Measurements from ENCODE around the gene VANGL1. TPM values are rescaled to one million over a fixed set of nuclear protein-coding genes. Genes with fewer than 3 reads are reported as not detected.
"Not testable (repeated sequence)": the region's sequence is repeated elsewhere in the genome, so short reads cannot be mapped to it uniquely, and the experiment has no call there.

The VANGL1 gene
- total RNA-seq, 2 experiments from 2014 or later = 16.4 to 19.3 TPM

GRCh38 chr1:115630342-115630741 is 11.4 kb upstream of the VANGL1 start:
- peaks cover 3% of the 10 kb centered on the region for H3K9me3 Mint-ChIP-seq
- H3K27me3 Mint-ChIP-seq = peaks cover 38% of the 10 kb centered on the region
- no peaks in the 10 kb centered on the region for H3K4me1 Mint-ChIP-seq
- DNase-seq = no peak
- CTCF ChIA-PET = no interaction called here
- no peaks in the 10 kb centered on the region for H3K36me3 Mint-ChIP-seq (ENCODE audit: low read depth)
- no peak overlapping the region for H3K4me3 Mint-ChIP-seq
- POLR2A ChIA-PET = no interaction called here
- no peak overlapping the region for H3K27ac Mint-ChIP-seq

GRCh38 chr1:115632251-115633026 is 9.3 kb upstream of the VANGL1 start:
- ChIA-PET POLR2A (no interaction called here), CTCF (no interaction called here)
- no peak overlapping the region for H3K27ac Mint-ChIP-seq
- H3K4me3 Mint-ChIP-seq = no peak overlapping the region
- no peaks in the 10 kb centered on the region for H3K4me1 Mint-ChIP-seq
- H3K9me3 Mint-ChIP-seq = peaks cover 6% of the 10 kb centered on the region
- peaks cover 54% of the 10 kb centered on the region for H3K27me3 Mint-ChIP-seq
- DNase-seq = no peak
- peaks cover 4% of the 10 kb centered on the region for H3K36me3 Mint-ChIP-seq (ENCODE audit: low read depth)

- POLR2A ChIA-PET; H3K4me1 Mint-ChIP-seq; H3K4me3 Mint-ChIP-seq; CTCF ChIA-PET; H3K9me3 Mint-ChIP-seq; DNase-seq; H3K27ac Mint-ChIP-seq; H3K36me3 Mint-ChIP-seq (ENCODE audit: low read depth): not testable (repeated sequence)
- peaks cover 57% of the 10 kb centered on the region for H3K27me3 Mint-ChIP-seq
Measured at GRCh38 chr1:115633606-115634005, 8.2 kb upstream of the VANGL1 start.

- POLR2A ChIA-PET, CTCF ChIA-PET, DNase-seq, H3K4me3 Mint-ChIP-seq, H3K27ac Mint-ChIP-seq, H3K4me1 Mint-ChIP-seq: not testable (repeated sequence)
- peaks cover 54% of the 10 kb centered on the region for H3K27me3 Mint-ChIP-seq
- H3K36me3 Mint-ChIP-seq (ENCODE audit: low read depth) = peaks cover 13% of the 10 kb centered on the region
- H3K9me3 Mint-ChIP-seq = peaks cover 21% of the 10 kb centered on the region
Measured at GRCh38 chr1:115637247-115637646, 4.5 kb upstream of the VANGL1 start.

GRCh38 chr1:115640384-115640783 is 1.4 kb upstream of the VANGL1 start:
- peak overlapping the region; percentile 60 for H3K27ac Mint-ChIP-seq
- ChIA-PET POLR2A (no interaction called here), CTCF (interaction anchor here (1.5 kb wide), 1 partner anchor 29 kb away, joined by 4 read pairs; no protein-coding TSS in a partner anchor)
- peaks cover 23% of the 10 kb centered on the region for H3K36me3 Mint-ChIP-seq (ENCODE audit: low read depth)
- peaks cover 41% of the 10 kb centered on the region for H3K27me3 Mint-ChIP-seq
- no peak for DNase-seq
- peaks cover 18% of the 10 kb centered on the region for H3K9me3 Mint-ChIP-seq
- H3K4me3 Mint-ChIP-seq = no peak overlapping the region
- peaks cover 19% of the 10 kb centered on the region for H3K4me1 Mint-ChIP-seq

GRCh38 chr1:115642168-115643072 is 650 bp downstream of the VANGL1 start:
- H3K27ac Mint-ChIP-seq = peak overlapping the region; percentile 84
- peaks cover 16% of the 10 kb centered on the region for H3K9me3 Mint-ChIP-seq
- ChIA-PET POLR2A (no interaction called here), CTCF (interaction anchor here (1.3 to 1.5 kb wide), 3 partner anchors 21 to 77 kb away, joined by 3 to 5 read pairs (median 4); no protein-coding TSS in a partner anchor)
- peak overlapping the region; percentile 86 for H3K4me3 Mint-ChIP-seq
- peaks cover 19% of the 10 kb centered on the region for H3K36me3 Mint-ChIP-seq (ENCODE audit: low read depth)
- peak; percentile 49 for DNase-seq
- peaks cover 24% of the 10 kb centered on the region for H3K27me3 Mint-ChIP-seq
- peaks cover 19% of the 10 kb centered on the region for H3K4me1 Mint-ChIP-seq

GRCh38 chr1:115643225-115643624 is 1.5 kb downstream of the VANGL1 start:
- ChIA-PET POLR2A (no interaction called here), CTCF (interaction anchor here (1.3 kb wide), 1 partner anchor 20 kb away, joined by 5 read pairs; no protein-coding TSS in a partner anchor)
- H3K36me3 Mint-ChIP-seq (ENCODE audit: low read depth) = peaks cover 19% of the 10 kb centered on the region
- peaks cover 18% of the 10 kb centered on the region for H3K27me3 Mint-ChIP-seq
- DNase-seq = no peak
- H3K9me3 Mint-ChIP-seq = peaks cover 16% of the 10 kb centered on the region
- H3K4me3 Mint-ChIP-seq = peak overlapping the region; percentile 86
- peak overlapping the region; percentile 84 for H3K27ac Mint-ChIP-seq
- peaks cover 19% of the 10 kb centered on the region for H3K4me1 Mint-ChIP-seq

- POLR2A ChIA-PET = no interaction called here
- no peak overlapping the region for H3K27ac Mint-ChIP-seq
Measured at GRCh38 chr1:115643666-115644065, 1.9 kb downstream of the VANGL1 start.

GRCh38 chr1:115644109-115644508 is 2.3 kb downstream of the VANGL1 start:
- peaks cover 12% of the 10 kb centered on the region for H3K9me3 Mint-ChIP-seq
- peaks cover 14% of the 10 kb centered on the region for H3K27me3 Mint-ChIP-seq
- POLR2A ChIA-PET = no interaction called here
- peaks cover 19% of the 10 kb centered on the region for H3K36me3 Mint-ChIP-seq (ENCODE audit: low read depth)
- no peak overlapping the region for H3K27ac Mint-ChIP-seq
- H3K4me3 Mint-ChIP-seq = no peak overlapping the region
- peaks cover 19% of the 10 kb centered on the region for H3K4me1 Mint-ChIP-seq
- CTCF ChIA-PET = no interaction called here
- DNase-seq = no peak

More at GRCh38 chr1:115643666-115644065, 1.9 kb downstream of the VANGL1 start:
- H3K36me3 Mint-ChIP-seq (ENCODE audit: low read depth) = peaks cover 19% of the 10 kb centered on the region
- no peak for DNase-seq
- peaks cover 12% of the 10 kb centered on the region for H3K9me3 Mint-ChIP-seq
- CTCF ChIA-PET = interaction anchor here (1.3 kb wide), 1 partner anchor 19 kb away, joined by 5 read pairs; no protein-coding TSS in a partner anchor
- peaks cover 19% of the 10 kb centered on the region for H3K4me1 Mint-ChIP-seq
- H3K4me3 Mint-ChIP-seq = peak overlapping the region; percentile 86
- peaks cover 15% of the 10 kb centered on the region for H3K27me3 Mint-ChIP-seq

- no peak for DNase-seq
- ChIA-PET CTCF (interaction anchor here (0.7 kb wide), 1 partner anchor 13 kb away, joined by 4 read pairs; no protein-coding TSS in a partner anchor), POLR2A (no interaction called here)
- Mint-ChIP-seq H3K27ac (no peak overlapping the region), H3K9me3 (no peaks in the 10 kb centered on the region), H3K4me3 (no peak overlapping the region), H3K27me3 (no peaks in the 10 kb centered on the region), H3K4me1 (peaks cover 16% of the 10 kb centered on the region), H3K36me3 (ENCODE audit: low read depth) (peaks cover 13% of the 10 kb centered on the region)
Measured at GRCh38 chr1:115647047-115647446, 5.3 kb downstream of the VANGL1 start.

GRCh38 chr1:115647507-115647906 is 5.7 kb downstream of the VANGL1 start:
- H3K27me3 Mint-ChIP-seq = no peaks in the 10 kb centered on the region
- POLR2A ChIA-PET = no interaction called here
- no peak overlapping the region for H3K4me3 Mint-ChIP-seq
- DNase-seq = peak; percentile 55
- peaks cover 16% of the 10 kb centered on the region for H3K4me1 Mint-ChIP-seq
- CTCF ChIA-PET = no interaction called here
- H3K36me3 Mint-ChIP-seq (ENCODE audit: low read depth) = peaks cover 16% of the 10 kb centered on the region
- no peak overlapping the region for H3K27ac Mint-ChIP-seq
- no peaks in the 10 kb centered on the region for H3K9me3 Mint-ChIP-seq

GRCh38 chr1:115647919-115648650 is 6.3 kb downstream of the VANGL1 start:
- Mint-ChIP-seq H3K9me3 (no peaks in the 10 kb centered on the region), H3K27me3 (no peaks in the 10 kb centered on the region), H3K4me1 (peaks cover 12% of the 10 kb centered on the region), H3K36me3 (ENCODE audit: low read depth) (peaks cover 13% of the 10 kb centered on the region), H3K4me3 (no peak overlapping the region), H3K27ac (no peak overlapping the region)
- no peak for DNase-seq
- POLR2A ChIA-PET = no interaction called here
- CTCF ChIA-PET = no interaction called here
